MM.1S (cell line): ENCODE measurements around the gene SAXO2.
"Not testable (repeated sequence)": the region's sequence is repeated elsewhere in the genome, so short reads cannot be mapped to it uniquely, and the experiment has no call there.

ENCODE experiments used
- DNase-seq: peaks from one replicate; pipeline ENCODE4 v3.0.0-alpha.2; 2015
- H2AFZ ChIP-seq: fragments of 300-600 bp; sonication (generic); 2 replicates; pipeline ENCODE4 v1.6.0; 2016; ENCODE audit warnings: antibody characterized with exemption, low read length
- H3F3A ChIP-seq: fragments of 300-600 bp; sonication (generic); 2 replicates; pipeline ENCODE4 v1.6.1; 2016; ENCODE audit warnings: mild to moderate bottlenecking, antibody characterized with exemption, low read length, moderate library complexity, mixed read lengths; ENCODE audit not compliant: insufficient read depth
- H3K27ac ChIP-seq: fragments of 300-600 bp; sonication (generic); 2 replicates; pipeline ENCODE4 v1.5.1; 2016; ENCODE audit warnings: mild to moderate bottlenecking, low read length
- H3K27me3 ChIP-seq: fragments of 300-600 bp; sonication (generic); replicated peaks from 2 replicates; pipeline ENCODE4 v1.6.0; 2016; ENCODE audit warnings: low read length; ENCODE audit not compliant: insufficient read depth
- H3K36me3 ChIP-seq: fragments of 300-600 bp; sonication (generic); replicated peaks from 2 replicates; pipeline ENCODE4 v1.6.1; 2016; ENCODE audit warnings: mild to moderate bottlenecking, low read length, mixed read lengths; ENCODE audit not compliant: insufficient read depth
- H3K4me1 ChIP-seq: fragments of 300-600 bp; sonication (generic); 2 replicates; pipeline ENCODE4 v1.6.1; 2016; ENCODE audit warnings: low read length, mixed read lengths
- H3K4me2 ChIP-seq: fragments of 300-600 bp; sonication (generic); 2 replicates; pipeline ENCODE4 v1.6.0; 2016; ENCODE audit warnings: low read depth, low read length
- H3K4me3 ChIP-seq: fragments of 300-600 bp; sonication (generic); 2 replicates; pipeline ENCODE4 v1.5.1; 2016; ENCODE audit warnings: low read length, mixed read lengths
- H3K79me2 ChIP-seq: fragments of 300-600 bp; sonication (generic); 2 replicates; pipeline ENCODE4 v1.6.1; 2016; ENCODE audit warnings: mixed run types, low read length, mixed read lengths
- H3K9ac ChIP-seq: fragments of 300-600 bp; sonication (generic); 2 replicates; pipeline ENCODE4 v1.6.1; 2016; ENCODE audit warnings: low read length, mixed read lengths
- H3K9me2 ChIP-seq: fragments of 300-600 bp; sonication (generic); replicated peaks from 2 replicates; pipeline ENCODE4 v1.6.1; 2016; ENCODE audit warnings: mild to moderate bottlenecking, low read length, mixed read lengths; ENCODE audit not compliant: insufficient read depth
- H3K9me3 ChIP-seq: fragments of 300-600 bp; sonication (generic); replicated peaks from 2 replicates; pipeline ENCODE4 v1.6.1; 2016; ENCODE audit warnings: mild to moderate bottlenecking, low read length, mixed read lengths; ENCODE audit not compliant: insufficient read depth
- H4K20me1 ChIP-seq: fragments of 300-600 bp; sonication (generic); 2 replicates; pipeline ENCODE4 v1.6.1; 2016; ENCODE audit warnings: mild to moderate bottlenecking, low read length, moderate library complexity, mixed read lengths; ENCODE audit not compliant: insufficient read depth
- CTCF ChIP-seq: fragments of 300-600 bp; sonication (generic); IDR thresholded peaks from 2 replicates; pipeline ENCODE4 v1.5.1; 2016; ENCODE audit warnings: antibody characterized with exemption, low read length, mixed read lengths
- EZH2 ChIP-seq: fragments of 300-600 bp; sonication (generic); optimal IDR thresholded peaks from 2 replicates; pipeline ENCODE3; 2017; ENCODE audit warnings: low read depth, mild to moderate bottlenecking, antibody characterized with exemption, low read length, mixed read lengths
- EZH2phosphoT487 ChIP-seq: fragments of 300-600 bp; sonication (generic); IDR thresholded peaks from 2 replicates; pipeline ENCODE4 v1.6.1; 2018; ENCODE audit warnings: antibody characterized with exemption, low read length

The SAXO2 gene

GRCh38 chr15:82298520-82298919, 35.9 kb downstream of the SAXO2 start:
- Histone ChIP-seq H3K9me2 (no peaks in the 10 kb centered on the region), H3K4me2 (no peak overlapping the region), H3F3A (no peaks in the 10 kb centered on the region), H3K9ac (no peak overlapping the region), H3K4me1 (no peaks in the 10 kb centered on the region), H4K20me1 (no peaks in the 10 kb centered on the region), H3K36me3 (no peaks in the 10 kb centered on the region), H3K4me3 (no peak overlapping the region), H3K9me3 (no peaks in the 10 kb centered on the region), H3K27me3 (peaks cover 42% of the 10 kb centered on the region), H3K27ac (no peak overlapping the region), H2AFZ (no peak overlapping the region), H3K79me2 (no peaks in the 10 kb centered on the region)
- DNase-seq, result no peak
- TF ChIP-seq EZH2, result no peak
- TF ChIP-seq EZH2phosphoT487, result no peak
- no peak for TF ChIP-seq CTCF

- not testable (repeated sequence) for H3F3A ChIP-seq, H3K9ac ChIP-seq, H4K20me1 ChIP-seq, H3K36me3 ChIP-seq, H3K9me3 ChIP-seq, DNase-seq, H3K4me2 ChIP-seq, H3K79me2 ChIP-seq, H3K27ac ChIP-seq, H3K9me2 ChIP-seq, H3K4me1 ChIP-seq, H3K4me3 ChIP-seq, H2AFZ ChIP-seq
- H3K27me3 ChIP-seq, result peaks cover 38% of the 10 kb centered on the region
Observed at GRCh38 chr15:82299511-82299914, 36.9 kb downstream of the SAXO2 start.

- not testable (repeated sequence) for DNase-seq, H4K20me1 ChIP-seq, H3K9me3 ChIP-seq, H3K27ac ChIP-seq, H3K36me3 ChIP-seq, H3F3A ChIP-seq, H3K4me2 ChIP-seq, H3K9ac ChIP-seq, H3K4me1 ChIP-seq, H3K79me2 ChIP-seq, H3K9me2 ChIP-seq, H3K4me3 ChIP-seq, H2AFZ ChIP-seq
- peaks cover 38% of the 10 kb centered on the region for H3K27me3 ChIP-seq
Observed at GRCh38 chr15:82300326-82300725, 37.7 kb downstream of the SAXO2 start.

- H2AFZ ChIP-seq, result no peak overlapping the region
- TF ChIP-seq EZH2phosphoT487 (no peak), CTCF (no peak), EZH2 (no peak)
Observed at GRCh38 chr15:82300883-82301282, 38.3 kb downstream of the SAXO2 start.

More at GRCh38 chr15:82300883-82301282, 38.3 kb downstream of the SAXO2 start:
- no peaks in the 10 kb centered on the region for H3K36me3 ChIP-seq
- no peaks in the 10 kb centered on the region for H3K79me2 ChIP-seq
- H3K9ac ChIP-seq, result no peak overlapping the region
- no peak overlapping the region for H3K4me3 ChIP-seq
- no peaks in the 10 kb centered on the region for H3K9me2 ChIP-seq
- no peaks in the 10 kb centered on the region for H3F3A ChIP-seq
- DNase-seq, result no peak
- no peaks in the 10 kb centered on the region for H4K20me1 ChIP-seq
- peaks cover 38% of the 10 kb centered on the region for H3K27me3 ChIP-seq
- H3K27ac ChIP-seq, result no peak overlapping the region
- H3K9me3 ChIP-seq, result no peaks in the 10 kb centered on the region
- H3K4me1 ChIP-seq, result no peaks in the 10 kb centered on the region
- no peak overlapping the region for H3K4me2 ChIP-seq
